GM12878 (cell line): ENCODE results near the gene TNFAIP2. TPM values are rescaled to one million over a fixed set of nuclear protein-coding genes. Genes with fewer than 3 reads are reported as not detected.

Experiments
- ATAC-seq: fragments of 200-7000 bp; cut with Tn5 transposase; 3 replicates; pipeline ENCODE4 v1.9.1; 2020; ENCODE audit warnings: mild to moderate bottlenecking, moderate library complexity
- BruUV-seq: library from RNA; stranded (reverse); fragments of 400-500 nt; replicated peaks from 2 replicates; lab custom pipeline; 2021; lab: Mats Ljungman, UMichigan
- CTCF ChIA-PET: fragments of 300-600 bp; sonication (Branson Sonifier 250); formaldehyde crosslinking; extraction: SDS; loops from one replicate; lab custom pipeline; 2021; ENCODE audit warnings: inconsistent platforms; lab: Yijun Ruan, JAX
- POLR2A ChIA-PET: fragments of 350-600 bp; formaldehyde crosslinking; extraction: SDS; loops from one replicate; lab custom pipeline; 2021; ENCODE audit warnings: inconsistent platforms; lab: Charles Lee
- RAD21 ChIA-PET: fragments of 300-600 bp; sonication (Branson Sonifier 250); formaldehyde crosslinking; loops from one replicate; lab custom pipeline; 2023; ENCODE audit warnings: antibody characterized with exemption; ENCODE audit not compliant: unreplicated experiment; lab: Charles Lee
- SMC1A ChIA-PET: fragments of 300-600 bp; sonication (Branson Sonifier 250); formaldehyde crosslinking; loops from one replicate; lab custom pipeline; 2023; ENCODE audit not compliant: unreplicated experiment, uncharacterized antibody; lab: Charles Lee
- DNase-seq: peaks from one replicate; pipeline ENCODE4 v3.0.0-alpha.2; 2011; ENCODE audit warnings: low read depth, low spot score
- FAIRE-seq: peaks from 3 replicates; lab custom pipeline; 2011; peaks lifted over from hg19 to GRCh38; lab: Jason Lieb, UNC
- H2AFZ ChIP-seq: 2 replicates; pipeline ENCODE4 v1.6.0; 2011; ENCODE audit warnings: low read depth, low read length, control low read depth; ENCODE audit not compliant: control insufficient read depth
- H3K27ac ChIP-seq: 2 replicates; pipeline ENCODE4 v1.5.1; 2011; ENCODE audit warnings: control low read depth; ENCODE audit not compliant: control insufficient read depth, insufficient read depth
- H3K27me3 ChIP-seq, 2 experiments: replicated peaks in 1 of 2; 2 replicates each; pipeline versions ENCODE4 v1.6.0 to v1.6.1; 2011; ENCODE audit warnings: low read length in 1 of 2; ENCODE audit not compliant: control insufficient read depth in 2 of 2, insufficient read depth in 2 of 2
- H3K36me3 ChIP-seq, 2 experiments: 2 replicates each; pipeline ENCODE4 v1.5.1; 2011; ENCODE audit warnings: low read length in 1 of 2; ENCODE audit not compliant: control insufficient read depth in 2 of 2, insufficient read depth in 2 of 2
- H3K4me1 ChIP-seq: 2 replicates; pipeline ENCODE4 v1.6.1; 2011; ENCODE audit warnings: mild to moderate bottlenecking, low read length, moderate library complexity, mixed read lengths; ENCODE audit not compliant: control insufficient read depth, insufficient read depth
- H3K4me2 ChIP-seq: 2 replicates; pipeline ENCODE4 v1.6.0; 2011; ENCODE audit warnings: control low read depth; ENCODE audit not compliant: control insufficient read depth, insufficient read depth
- H3K4me3 ChIP-seq: fragments of 200-600 bp; sonication (generic); 2 replicates; pipeline ENCODE4 v1.5.1; 2016
- H3K79me2 ChIP-seq: 2 replicates; pipeline ENCODE4 v1.6.0; 2011; ENCODE audit warnings: low read length; ENCODE audit not compliant: control insufficient read depth, insufficient read depth
- H3K9ac ChIP-seq: 2 replicates; pipeline ENCODE4 v1.8.0; 2011; ENCODE audit warnings: low read length, control low read depth, mixed read lengths; ENCODE audit not compliant: control insufficient read depth, insufficient read depth
- H3K9me3 ChIP-seq: replicated peaks from 3 replicates; pipeline ENCODE4 v1.5.1; 2011; ENCODE audit warnings: mild to moderate bottlenecking, low read length; ENCODE audit not compliant: control insufficient read depth, insufficient read depth
- H4K20me1 ChIP-seq: 2 replicates; pipeline ENCODE4 v1.6.0; 2011; ENCODE audit not compliant: control insufficient read depth, insufficient read depth
- BCLAF1 ChIP-seq: fragments of 450-650 bp; IDR thresholded peaks from 2 replicates; pipeline ENCODE4 v1.6.1; 2017; ENCODE audit warnings: antibody characterized with exemption, mild to moderate bottlenecking, moderate library complexity
- CREB1 ChIP-seq: IDR thresholded peaks from 2 replicates; pipeline ENCODE4 v1.6.1; 2012; ENCODE audit warnings: low read depth, mild to moderate bottlenecking, inconsistent platforms
- EED ChIP-seq: sonication (generic); IDR thresholded peaks from 2 replicates; pipeline ENCODE4 v1.6.1; 2016; ENCODE audit warnings: antibody characterized with exemption, low read depth
- GATAD2B ChIP-seq: fragments of 450-650 bp; conservative IDR thresholded peaks from 2 replicates; pipeline ENCODE4 v1.6.1; 2017; ENCODE audit warnings: low read depth, mild to moderate bottlenecking, moderate library complexity
- KLF5 ChIP-seq: fragments of 450-650 bp; IDR thresholded peaks from 2 replicates; pipeline ENCODE4 v1.6.1; 2014; ENCODE audit warnings: mild to moderate bottlenecking; ENCODE audit not compliant: partially characterized antibody
- PAX5 ChIP-seq: IDR thresholded peaks from 2 replicates; pipeline ENCODE4 v1.6.1; 2011; ENCODE audit warnings: low read depth, low read length, borderline replicate concordance
- POLR2AphosphoS2 ChIP-seq: IDR thresholded peaks from 2 replicates; pipeline ENCODE4 v1.6.1; 2011; ENCODE audit warnings: low read depth, mild to moderate bottlenecking, low read length, improper control_type of control experiment, moderate library complexity
- RFX5 ChIP-seq: IDR thresholded peaks from 2 replicates; pipeline ENCODE4 v1.6.1; 2011; ENCODE audit warnings: low read depth, low read length, improper control_type of control experiment
- TCF3 ChIP-seq: IDR thresholded peaks from 2 replicates; pipeline ENCODE4 v1.6.1; 2012; ENCODE audit warnings: low read depth, mild to moderate bottlenecking, low read length, borderline replicate concordance; ENCODE audit not compliant: insufficient read depth
- USF1 ChIP-seq: IDR thresholded peaks from 2 replicates; pipeline ENCODE4 v1.6.1; 2011; ENCODE audit warnings: borderline replicate concordance, low read depth, mild to moderate bottlenecking, moderate library complexity, mixed read lengths, low read length; ENCODE audit not compliant: insufficient read depth; ENCODE audit errors: extremely low read length
- ZNF384 ChIP-seq: IDR thresholded peaks from 2 replicates; pipeline ENCODE4 v1.6.1; 2012; ENCODE audit warnings: low read depth, mild to moderate bottlenecking, low read length, improper control_type of control experiment, borderline replicate concordance
- WGBS: methylation state at CpG from one replicate; pipeline ENCODE4 v1.1.6; 2016; ENCODE audit warnings: low lambda C conversion rate; ENCODE audit not compliant: insufficient replicate concordance, insufficient coverage; ENCODE audit errors: missing lambda C conversion rate; 5-methylcytosine and 5-hydroxymethylcytosine counted together
- in situ Hi-C: fragments of 300-500 bp; cut with MboI; formaldehyde crosslinking; loops from 9 replicates; pipeline ENCODE4 v1.14.3; 2018; ENCODE audit warnings: mixed read lengths
- intact Hi-C: fragments of 100-400 bp; cut with micrococcal nuclease; formaldehyde crosslinking; loops from one replicate; pipeline ENCODE4 v1.14.2; 2022; ENCODE audit not compliant: unreplicated experiment
- polyA plus RNA-seq, 11 experiments: library from polyadenylated mRNA; depleted of rRNA in 4 of 11; unstranded in 6 of 11; stranded (reverse) in 5 of 11; fragments of >200 nt; fragmentation: Nextera tagmentation in 4 of 11; fragmentation: Illumina TruSeq in 1 of 11; extraction: Ambion mirVana in 4 of 11; extraction: Trizol in 1 of 11; gene quantifications; 1 replicate in 1 of 11; 2 replicates in 10 of 11; pipeline versions ENCODE4 v1.2.1 to v1.2.3, GENCODE V29; 2011 to 2016; ENCODE audit warnings: inconsistent platforms in 2 of 11, missing spikeins in 2 of 11, low read depth in 1 of 11
- total RNA-seq, 4 experiments: library from RNA; depleted of rRNA in 3 of 4; stranded (reverse); fragments of >200 nt in 3 of 4; fragmentation: Illumina TruSeq in 1 of 4; extraction: Trizol in 1 of 4; gene quantifications; 2 replicates each; pipeline versions ENCODE4 v1.2.1 to v1.2.3, GENCODE V29; 2013 to 2021
- TF ChIP-seq, protein P1 (sequence below): IDR thresholded peaks from 2 replicates; pipeline ENCODE4 v1.6.1; 2012; ENCODE audit warnings: low read depth, low read length, improper control_type of control experiment
- TF ChIP-seq, protein P2 (sequence below): fragments of 450-650 bp; formaldehyde crosslinking; IDR thresholded peaks from 2 replicates; pipeline ENCODE4 v1.4.0; 2020; ENCODE audit warnings: mild to moderate bottlenecking, moderate library complexity

The TNFAIP2 gene
- total and polyA plus RNA-seq, 10 of the 15 experiments (the other 5 are each of a cell fraction or from before 2014, with no cell fraction given), result 7.1 to 150 (median 74.5) TPM

DNA sequence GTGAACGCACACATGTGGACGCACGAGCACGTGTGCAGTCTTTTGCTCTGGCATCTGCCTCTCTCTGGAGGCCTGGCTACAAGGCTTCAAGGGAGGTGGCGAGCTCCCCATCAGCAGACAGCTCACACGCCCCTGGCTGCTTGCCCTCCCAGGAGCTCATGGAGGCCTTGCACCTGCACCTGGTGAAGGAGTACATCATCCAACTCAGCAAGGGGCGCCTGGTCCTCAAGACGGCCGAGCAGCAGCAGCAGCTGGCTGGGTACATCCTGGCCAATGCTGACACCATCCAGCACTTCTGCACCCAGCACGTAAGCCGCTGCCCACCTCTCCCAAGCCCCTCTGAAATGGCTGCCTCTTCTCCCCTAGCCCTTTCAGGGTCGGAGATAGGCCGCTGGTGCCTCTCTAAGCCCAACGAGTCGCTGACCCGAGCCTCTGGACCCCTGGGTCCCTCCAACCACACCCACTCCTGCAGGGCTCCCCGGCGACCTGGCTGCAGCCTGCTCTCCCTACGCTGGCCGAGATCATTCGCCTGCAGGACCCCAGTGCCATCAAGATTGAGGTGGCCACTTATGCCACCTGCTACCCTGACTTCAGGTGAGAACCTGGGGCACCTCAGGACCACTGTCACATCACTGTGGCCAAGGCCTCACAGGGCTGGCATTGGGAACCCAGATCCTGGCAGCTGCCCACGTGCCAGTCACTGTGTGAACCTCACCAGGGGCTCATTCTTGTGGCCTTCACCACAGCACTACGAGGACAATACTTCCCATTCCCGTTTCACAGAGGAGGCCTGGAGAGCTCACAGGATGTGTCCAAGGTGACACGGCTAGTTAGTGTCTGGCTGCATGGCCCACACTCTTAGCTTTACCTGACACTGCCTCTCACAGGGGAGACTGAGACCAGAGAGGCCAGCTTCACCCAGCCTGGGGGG lies 10.2 kb downstream of the TNFAIP2 start:
- intact Hi-C loops, result no loop called here

More for the DNA sequence above, 10.2 kb downstream of the TNFAIP2 start:
- no peak for ATAC-seq
- ChIA-PET SMC1A (interaction anchor here (0.5 kb wide), 1 partner anchor 276 kb away, joined by 3 read pairs; no protein-coding TSS in a partner anchor), RAD21 (interaction anchor here (1.8 kb wide), 1 partner anchor 28 kb away, joined by 8 read pairs; no protein-coding TSS in a partner anchor), POLR2A (interaction anchor here (0.6 to 1.2 kb wide), 2 partner anchors 38 to 85 kb away, joined by 3 read pairs; no protein-coding TSS in a partner anchor), CTCF (no interaction called here)
- 76% methylated on average over 25 of the region's 25 CpGs for WGBS
- Histone ChIP-seq H3K4me3 (no peak overlapping the region), H3K4me1 (no peaks in the 10 kb centered on the region), H3K27me3 (no peaks in the 10 kb centered on the region), H2AFZ (no peak overlapping the region), H3K4me2 (no peak overlapping the region), H3K9me3 (no peaks in the 10 kb centered on the region), H3K9ac (no peak overlapping the region), H4K20me1 (no peaks in the 10 kb centered on the region), H3K79me2 (no peaks in the 10 kb centered on the region), H3K27ac (no peak overlapping the region), H3K36me3 (peaks cover 8 to 9% of the 10 kb centered on the region in 2 experiments; a peak in 3 of 4 replicates)
- no peak for DNase-seq
- no TSS peak for BruUV-seq
- in situ Hi-C loops, result no loop called here
- TF ChIP-seq TCF3 (no peak), GATAD2B (no peak), CREB1 (no peak), ZNF384 (no peak), POLR2AphosphoS2 (no peak), USF1 (no peak), BCLAF1 (no peak), RFX5 (no peak), EED (no peak), PAX5 (no peak), KLF5 (no peak)
- TF ChIP-seq, protein P1, sequence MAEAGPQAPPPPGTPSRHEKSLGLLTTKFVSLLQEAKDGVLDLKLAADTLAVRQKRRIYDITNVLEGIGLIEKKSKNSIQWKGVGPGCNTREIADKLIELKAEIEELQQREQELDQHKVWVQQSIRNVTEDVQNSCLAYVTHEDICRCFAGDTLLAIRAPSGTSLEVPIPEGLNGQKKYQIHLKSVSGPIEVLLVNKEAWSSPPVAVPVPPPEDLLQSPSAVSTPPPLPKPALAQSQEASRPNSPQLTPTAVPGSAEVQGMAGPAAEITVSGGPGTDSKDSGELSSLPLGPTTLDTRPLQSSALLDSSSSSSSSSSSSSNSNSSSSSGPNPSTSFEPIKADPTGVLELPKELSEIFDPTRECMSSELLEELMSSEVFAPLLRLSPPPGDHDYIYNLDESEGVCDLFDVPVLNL, result no peak
- TF ChIP-seq, protein P2, sequence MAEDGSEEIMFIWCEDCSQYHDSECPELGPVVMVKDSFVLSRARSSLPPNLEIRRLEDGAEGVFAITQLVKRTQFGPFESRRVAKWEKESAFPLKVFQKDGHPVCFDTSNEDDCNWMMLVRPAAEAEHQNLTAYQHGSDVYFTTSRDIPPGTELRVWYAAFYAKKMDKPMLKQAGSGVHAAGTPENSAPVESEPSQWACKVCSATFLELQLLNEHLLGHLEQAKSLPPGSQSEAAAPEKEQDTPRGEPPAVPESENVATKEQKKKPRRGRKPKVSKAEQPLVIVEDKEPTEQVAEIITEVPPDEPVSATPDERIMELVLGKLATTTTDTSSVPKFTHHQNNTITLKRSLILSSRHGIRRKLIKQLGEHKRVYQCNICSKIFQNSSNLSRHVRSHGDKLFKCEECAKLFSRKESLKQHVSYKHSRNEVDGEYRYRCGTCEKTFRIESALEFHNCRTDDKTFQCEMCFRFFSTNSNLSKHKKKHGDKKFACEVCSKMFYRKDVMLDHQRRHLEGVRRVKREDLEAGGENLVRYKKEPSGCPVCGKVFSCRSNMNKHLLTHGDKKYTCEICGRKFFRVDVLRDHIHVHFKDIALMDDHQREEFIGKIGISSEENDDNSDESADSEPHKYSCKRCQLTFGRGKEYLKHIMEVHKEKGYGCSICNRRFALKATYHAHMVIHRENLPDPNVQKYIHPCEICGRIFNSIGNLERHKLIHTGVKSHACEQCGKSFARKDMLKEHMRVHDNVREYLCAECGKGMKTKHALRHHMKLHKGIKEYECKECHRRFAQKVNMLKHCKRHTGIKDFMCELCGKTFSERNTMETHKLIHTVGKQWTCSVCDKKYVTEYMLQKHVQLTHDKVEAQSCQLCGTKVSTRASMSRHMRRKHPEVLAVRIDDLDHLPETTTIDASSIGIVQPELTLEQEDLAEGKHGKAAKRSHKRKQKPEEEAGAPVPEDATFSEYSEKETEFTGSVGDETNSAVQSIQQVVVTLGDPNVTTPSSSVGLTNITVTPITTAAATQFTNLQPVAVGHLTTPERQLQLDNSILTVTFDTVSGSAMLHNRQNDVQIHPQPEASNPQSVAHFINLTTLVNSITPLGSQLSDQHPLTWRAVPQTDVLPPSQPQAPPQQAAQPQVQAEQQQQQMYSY, result no peak
- FAIRE-seq, result no peak
